Astrocyte (in vitro differentiated cells and primary cell): Measurements from ENCODE around the gene LRRC2.

Source experiments
- EZH2 ChIP-seq: IDR thresholded peaks from 2 replicates; pipeline ENCODE4 v1.6.1; 2012; ENCODE audit warnings: mild to moderate bottlenecking, low read length, inconsistent platforms; ENCODE audit not compliant: insufficient read depth
- TF ChIP-seq, protein P1 (sequence below): IDR thresholded peaks from 2 replicates; pipeline ENCODE4 v1.5.1; 2011; ENCODE audit warnings: low read depth, mild to moderate bottlenecking, inconsistent platforms, low read length, moderate library complexity; ENCODE audit not compliant: insufficient read depth

GRCh38 chr3:46477145-46477544 lies 89.0 kb downstream of the LRRC2 start:
- TF ChIP-seq, protein P1, sequence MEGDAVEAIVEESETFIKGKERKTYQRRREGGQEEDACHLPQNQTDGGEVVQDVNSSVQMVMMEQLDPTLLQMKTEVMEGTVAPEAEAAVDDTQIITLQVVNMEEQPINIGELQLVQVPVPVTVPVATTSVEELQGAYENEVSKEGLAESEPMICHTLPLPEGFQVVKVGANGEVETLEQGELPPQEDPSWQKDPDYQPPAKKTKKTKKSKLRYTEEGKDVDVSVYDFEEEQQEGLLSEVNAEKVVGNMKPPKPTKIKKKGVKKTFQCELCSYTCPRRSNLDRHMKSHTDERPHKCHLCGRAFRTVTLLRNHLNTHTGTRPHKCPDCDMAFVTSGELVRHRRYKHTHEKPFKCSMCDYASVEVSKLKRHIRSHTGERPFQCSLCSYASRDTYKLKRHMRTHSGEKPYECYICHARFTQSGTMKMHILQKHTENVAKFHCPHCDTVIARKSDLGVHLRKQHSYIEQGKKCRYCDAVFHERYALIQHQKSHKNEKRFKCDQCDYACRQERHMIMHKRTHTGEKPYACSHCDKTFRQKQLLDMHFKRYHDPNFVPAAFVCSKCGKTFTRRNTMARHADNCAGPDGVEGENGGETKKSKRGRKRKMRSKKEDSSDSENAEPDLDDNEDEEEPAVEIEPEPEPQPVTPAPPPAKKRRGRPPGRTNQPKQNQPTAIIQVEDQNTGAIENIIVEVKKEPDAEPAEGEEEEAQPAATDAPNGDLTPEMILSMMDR, result no peak
- no peak for TF ChIP-seq EZH2
